GM08714 (cell line): ENCODE data around the gene DLX3.

Experiments
- H3K4me3 ChIP-seq: fragments of 200-500 bp; sonication (Bioruptor generic); 2 replicates; pipeline ENCODE4 v1.5.1; 2014; ENCODE audit warnings: mild to moderate bottlenecking, low read length, inconsistent platforms
- ZNF274 ChIP-seq: IDR thresholded peaks from 2 replicates; pipeline ENCODE4 v1.6.1; 2012; ENCODE audit warnings: mild to moderate bottlenecking, low read depth, low read length

DLX3 gene

GRCh38 chr17:49952209-49952911, 42.7 kb downstream of the DLX3 start:
- TF ChIP-seq ZNF274: no peak
- no peak overlapping the region for H3K4me3 ChIP-seq

DNA sequence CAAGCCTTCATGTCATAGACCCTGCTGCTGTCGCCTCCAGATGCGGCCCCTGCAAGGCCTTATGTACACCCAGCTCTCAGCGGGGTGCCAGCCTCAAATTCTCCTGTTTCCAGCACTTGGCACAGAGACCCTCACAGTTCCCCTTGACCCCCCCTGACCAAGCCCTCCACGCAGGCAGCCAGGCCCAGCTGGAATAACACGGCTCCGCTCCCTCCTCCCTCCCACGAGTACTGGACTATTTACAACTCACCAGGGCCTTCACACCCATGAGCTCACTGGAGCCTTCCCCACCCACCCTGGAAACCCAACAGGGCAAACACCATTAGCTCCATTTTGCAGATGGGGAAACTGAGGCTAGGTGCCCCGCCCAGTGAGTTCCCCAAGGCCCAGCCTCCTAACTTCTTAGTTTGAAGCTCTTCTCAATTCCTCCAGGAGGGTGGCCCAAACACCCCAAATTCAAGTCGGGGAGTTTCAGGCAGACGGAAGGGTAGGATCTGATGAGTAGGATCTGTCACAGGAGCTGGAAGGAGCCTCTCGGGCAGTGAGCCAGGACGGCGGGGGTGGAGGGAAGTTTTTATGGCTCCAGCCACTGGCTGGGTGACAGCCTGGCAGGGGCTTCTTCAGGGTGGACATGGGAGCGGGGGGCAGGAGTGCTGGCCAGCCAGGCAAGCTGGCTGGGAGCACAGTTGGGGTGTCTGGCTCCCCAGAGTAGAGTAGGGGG, 43.5 kb downstream of the DLX3 start:
- no peak for TF ChIP-seq ZNF274
- H3K4me3 ChIP-seq: no peak overlapping the region

DNA sequence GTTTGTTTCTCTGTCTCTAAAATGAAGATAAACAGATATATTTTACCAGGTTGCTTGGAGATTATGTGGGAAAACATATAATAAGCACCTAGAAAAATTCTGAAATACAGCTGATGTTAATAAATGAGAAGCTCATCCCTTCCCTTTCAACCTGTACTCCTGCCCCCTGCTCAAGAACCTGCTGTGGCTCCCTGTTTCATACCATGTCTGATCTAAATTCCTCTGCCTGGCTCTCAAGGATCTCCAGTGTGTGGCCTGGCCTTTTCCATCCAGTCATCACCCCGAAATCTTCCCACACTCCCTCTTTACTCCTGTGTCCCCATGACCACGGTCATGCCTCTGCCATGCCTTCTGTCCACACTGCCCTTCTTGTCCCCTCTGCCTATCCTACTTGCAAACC, 45.4 kb downstream of the DLX3 start:
- no peak for TF ChIP-seq ZNF274

DNA sequence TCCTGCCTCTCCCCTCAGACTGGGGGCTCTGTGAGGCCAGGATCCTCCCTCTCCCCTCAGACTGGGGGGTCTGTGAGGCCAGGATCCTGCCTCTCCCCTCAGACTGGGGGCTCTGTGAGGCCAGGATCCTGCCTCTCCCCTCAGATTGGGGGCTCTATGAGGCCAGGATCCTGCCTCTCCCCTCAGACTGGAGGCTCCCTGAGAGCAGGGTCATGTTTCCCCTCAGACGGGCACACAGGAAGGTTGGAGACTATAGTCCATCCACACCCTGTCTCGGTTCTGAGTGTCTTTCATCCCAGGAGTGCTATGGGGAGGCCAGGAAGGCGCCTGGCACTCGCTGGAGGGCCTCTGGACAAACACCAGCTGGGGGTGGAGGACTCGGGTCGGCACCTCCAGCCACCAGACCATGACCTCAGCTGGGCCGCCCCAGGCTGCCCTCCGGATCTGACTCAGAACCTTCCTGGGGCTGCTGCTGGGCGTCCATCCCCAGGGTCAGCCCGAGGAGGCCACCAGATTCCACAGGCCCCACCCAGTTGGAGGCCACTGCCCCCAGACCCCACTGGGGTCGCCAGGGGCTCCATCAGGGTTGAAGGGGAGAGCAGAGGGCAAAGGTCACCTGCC, 48.0 kb downstream of the DLX3 start:
- no peak for TF ChIP-seq ZNF274
- no peak overlapping the region for H3K4me3 ChIP-seq

More for the DNA sequence above, 45.4 kb downstream of the DLX3 start:
- H3K4me3 ChIP-seq: no peak overlapping the region

DNA sequence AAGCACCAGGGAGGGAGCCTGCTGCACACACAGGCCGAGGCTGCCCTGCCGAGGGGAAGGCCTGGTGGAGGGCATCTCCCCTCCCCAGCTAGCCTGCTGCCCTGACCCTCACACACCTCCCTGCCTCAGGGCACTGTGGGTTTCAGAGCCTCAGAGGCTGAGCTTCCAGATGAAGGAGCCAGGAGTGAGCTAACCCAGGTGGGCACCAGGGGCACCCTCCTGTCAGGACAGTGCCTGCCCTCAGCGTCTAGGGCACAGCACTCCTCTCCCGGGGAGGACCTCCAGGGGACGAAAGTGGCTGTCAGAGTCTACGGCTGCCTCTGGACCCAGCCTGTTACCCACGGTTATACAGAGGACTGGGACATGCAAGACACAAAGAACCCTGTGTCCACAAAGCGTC, 48.8 kb downstream of the DLX3 start:
- H3K4me3 ChIP-seq: no peak overlapping the region
- no peak for TF ChIP-seq ZNF274

GRCh38 chr17:49944273-49944870, 50.7 kb downstream of the DLX3 start:
- TF ChIP-seq ZNF274: no peak

DNA sequence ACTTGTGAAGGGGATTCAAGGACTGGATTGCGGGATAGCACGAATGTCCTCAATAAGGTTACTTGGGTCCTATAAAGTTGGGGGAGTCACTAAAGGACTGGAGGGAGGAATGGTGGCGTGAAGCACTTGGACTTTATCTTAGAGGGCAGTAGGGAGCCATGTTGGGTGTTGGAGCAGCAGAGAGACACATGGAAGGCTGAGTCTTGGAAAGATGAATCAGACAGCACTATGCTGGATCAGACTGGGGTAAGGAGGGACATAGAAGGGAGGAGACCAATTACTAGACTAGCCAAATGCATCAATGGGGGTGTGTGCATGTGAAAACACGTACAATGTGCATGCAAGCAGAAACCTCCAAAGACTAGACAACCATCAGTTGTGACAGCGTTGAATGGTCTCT, 52.1 kb downstream of the DLX3 start:
- no peak for TF ChIP-seq ZNF274
- H3K4me3 ChIP-seq: no peak overlapping the region

More at GRCh38 chr17:49944273-49944870, 50.7 kb downstream of the DLX3 start:
- H3K4me3 ChIP-seq: no peak overlapping the region

DNA sequence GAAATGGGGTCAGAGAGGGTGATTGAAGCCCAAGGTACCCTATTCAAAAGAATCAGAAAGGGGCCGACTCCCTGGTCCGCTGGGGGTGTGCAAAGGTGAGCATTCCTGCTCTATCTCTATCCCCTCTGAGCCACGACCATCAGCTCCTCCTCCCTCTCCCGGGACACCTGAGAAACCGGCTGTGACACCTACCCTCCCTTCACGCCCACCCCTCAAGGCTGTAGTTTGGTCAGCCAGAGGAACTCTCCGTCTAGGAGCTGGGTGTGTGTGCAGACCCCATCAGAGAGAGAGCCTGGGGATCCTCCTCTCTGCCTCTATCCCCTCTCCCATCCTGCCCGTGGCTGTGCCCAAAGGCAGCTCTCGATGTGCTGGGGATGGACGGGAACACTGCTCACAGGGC, 53.6 kb downstream of the DLX3 start:
- no peak for TF ChIP-seq ZNF274
- H3K4me3 ChIP-seq: no peak overlapping the region
